PC-9 (cell line): Measurements from ENCODE around the gene CDH12.

ENCODE experiments used
- CTCF ChIP-seq: fragments of 200-600 bp; sonication (generic); conservative IDR thresholded peaks from 2 replicates; pipeline ENCODE4 v1.6.1; 2017; ENCODE audit warnings: mixed run types, antibody characterized with exemption, mild to moderate bottlenecking, moderate library complexity
- EZH2 ChIP-seq: fragments of 200-600 bp; sonication (generic); IDR thresholded peaks from 2 replicates; pipeline ENCODE4 v1.8.0; 2017; ENCODE audit warnings: antibody characterized with exemption, low read depth

GRCh38 chr5:22604711-22605110 lies 248.4 kb downstream of the CDH12 start:
- TF ChIP-seq CTCF (no peak), EZH2 (no peak)
